HS-27A (cell line): ENCODE data around the gene MRGPRD.

Experiments used
- DNase-seq: peaks from one replicate; pipeline ENCODE4 v3.0.0-alpha.2; 2012; ENCODE audit warnings: low read depth, missing footprints

Gene MRGPRD

GRCh38 chr11:68946416-68947090 lies 34.2 kb downstream of the MRGPRD start:
- DNase-seq: no peak

GRCh38 chr11:68942751-68943271 lies 38.0 kb downstream of the MRGPRD start:
- DNase-seq: no peak

GRCh38 chr11:68942095-68942620 lies 38.6 kb downstream of the MRGPRD start:
- no peak for DNase-seq

DNA sequence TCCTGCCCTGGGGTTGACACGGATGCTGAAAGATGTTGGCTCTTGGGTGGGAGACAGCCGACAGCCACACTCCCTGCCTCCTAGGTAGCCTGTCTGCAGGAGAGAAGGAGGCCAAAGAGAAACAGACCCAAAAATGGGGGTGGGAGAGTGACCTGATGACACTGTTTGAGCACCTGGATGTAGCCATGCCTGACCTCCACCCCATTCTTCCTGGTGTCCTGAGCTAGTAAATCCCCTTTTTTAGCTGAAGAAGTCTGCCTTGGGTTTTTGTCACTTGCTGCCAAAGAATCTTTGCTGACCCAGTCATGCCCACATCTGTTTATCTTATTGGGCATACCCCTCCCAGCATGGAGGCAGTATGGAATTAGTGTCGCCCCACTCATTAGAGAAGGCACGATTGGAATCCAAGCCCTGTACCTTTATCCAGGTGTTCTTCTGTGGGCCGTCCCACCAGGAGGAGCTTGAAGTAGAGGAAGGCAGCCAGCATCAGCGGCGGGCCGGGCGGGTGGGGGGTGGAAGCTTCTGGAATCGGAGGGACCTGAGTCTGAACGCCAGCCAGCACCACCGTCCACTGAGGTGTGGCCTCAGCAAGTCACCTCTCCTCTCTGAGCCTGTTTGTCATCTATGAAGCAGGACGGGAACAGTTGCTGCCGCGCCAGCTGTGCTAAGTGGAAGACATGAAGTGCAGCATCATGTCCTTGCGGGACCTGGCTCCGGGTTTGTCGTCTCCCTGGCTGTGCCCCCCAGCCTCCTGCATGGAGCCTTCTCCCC lies 39.3 kb downstream of the MRGPRD start:
- no peak for DNase-seq

DNA sequence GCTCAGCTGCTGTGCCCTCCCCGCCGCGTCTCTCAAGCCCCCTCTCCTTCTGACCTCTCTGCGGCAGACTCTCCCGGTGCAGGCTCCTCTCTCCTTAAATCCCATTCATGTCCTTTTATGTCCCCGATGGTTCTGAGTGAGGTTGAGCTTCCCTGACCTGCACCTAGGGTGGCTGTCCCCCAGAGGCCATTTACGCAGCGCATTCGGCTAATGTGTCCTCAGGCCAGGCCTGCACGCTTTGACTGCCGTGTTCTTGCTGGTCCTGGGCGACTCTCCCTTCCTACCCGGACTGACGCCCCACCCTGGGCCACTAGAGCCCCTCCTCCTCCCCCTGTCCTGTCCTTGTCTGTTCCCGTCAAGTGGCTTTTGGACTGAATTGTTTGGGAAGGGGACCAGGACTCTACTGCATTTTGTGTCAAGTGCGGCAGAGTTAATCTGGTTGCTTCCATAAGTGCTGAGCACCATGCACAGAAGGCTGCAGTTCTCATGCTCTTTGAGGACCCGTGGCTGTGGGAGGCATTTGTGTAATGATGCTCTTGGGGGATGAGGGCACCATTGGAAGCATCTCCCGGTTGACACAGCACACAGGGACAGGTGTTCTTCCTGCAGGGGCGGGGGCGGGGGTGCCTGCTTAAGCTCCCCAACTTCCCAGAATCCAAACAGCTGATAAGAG lies 40.0 kb downstream of the MRGPRD start:
- no peak for DNase-seq

- DNase-seq: no peak
Observed at GRCh38 chr11:68939583-68940555, 40.9 kb downstream of the MRGPRD start.

- DNase-seq: no peak
Observed at GRCh38 chr11:68938816-68939582, 41.8 kb downstream of the MRGPRD start.

DNA sequence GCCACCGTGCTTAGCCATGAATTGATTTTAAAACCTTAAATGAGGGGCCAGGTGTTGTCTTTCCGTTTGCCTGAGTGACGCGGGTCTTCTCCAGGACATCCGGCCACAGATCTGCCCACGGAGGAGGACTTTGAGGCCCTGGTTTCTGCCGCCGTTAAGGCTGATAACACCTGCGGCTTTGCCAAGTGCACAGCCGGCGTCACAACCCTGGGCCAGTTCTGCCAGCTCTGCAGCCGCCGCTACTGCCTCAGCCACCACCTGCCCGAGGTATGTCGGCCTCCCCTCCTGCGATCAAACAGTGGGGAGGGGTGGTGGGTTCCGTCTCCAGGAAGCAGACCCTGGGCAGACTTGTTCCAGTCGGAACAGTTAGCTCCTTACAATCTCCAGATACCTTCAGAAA lies 42.7 kb downstream of the MRGPRD start:
- no peak for DNase-seq

DNA sequence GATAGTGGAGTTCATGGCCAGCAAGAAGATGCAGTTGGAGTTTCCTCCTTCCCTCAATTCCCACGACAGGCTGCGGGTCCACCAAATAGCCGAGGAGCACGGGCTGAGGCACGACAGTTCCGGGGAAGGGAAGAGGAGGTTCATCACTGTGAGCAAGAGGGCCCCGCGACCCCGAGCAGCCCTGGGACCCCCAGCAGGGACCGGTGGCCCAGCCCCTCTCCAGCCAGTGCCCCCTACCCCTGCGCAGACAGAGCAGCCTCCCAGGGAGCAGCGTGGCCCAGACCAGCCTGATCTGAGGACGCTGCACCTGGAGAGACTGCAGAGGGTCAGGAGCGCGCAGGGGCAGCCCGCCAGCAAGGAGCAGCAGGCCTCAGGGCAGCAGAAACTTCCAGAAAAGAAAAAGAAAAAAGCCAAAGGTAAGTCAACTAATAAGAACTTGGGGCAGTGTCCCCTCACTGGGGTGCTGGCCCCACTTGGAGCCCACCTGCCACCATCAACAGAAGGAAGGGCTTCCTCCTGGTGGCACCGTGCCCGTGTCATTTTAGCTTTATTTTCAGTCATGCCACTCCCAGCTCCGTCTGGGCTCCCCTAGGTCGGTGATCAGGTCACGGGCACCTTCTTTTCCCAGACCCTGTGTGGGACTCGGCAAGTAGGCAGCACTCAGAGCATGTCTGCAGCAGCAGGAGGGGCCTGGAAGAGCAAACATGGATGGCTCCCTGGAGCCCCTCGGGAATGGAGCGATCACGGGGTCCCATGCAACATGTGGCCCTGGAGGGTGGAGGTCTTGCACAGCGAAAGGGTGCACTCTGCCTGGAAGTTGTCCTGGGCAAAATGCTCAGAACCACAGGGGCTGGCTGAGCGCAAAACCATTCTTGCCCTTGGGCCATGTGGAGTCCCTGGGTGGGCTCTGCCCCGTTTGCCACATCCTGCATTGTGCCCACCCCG lies 43.8 kb downstream of the MRGPRD start:
- DNase-seq: no peak

GRCh38 chr11:68936358-68936636 lies 44.5 kb downstream of the MRGPRD start:
- no peak for DNase-seq

DNA sequence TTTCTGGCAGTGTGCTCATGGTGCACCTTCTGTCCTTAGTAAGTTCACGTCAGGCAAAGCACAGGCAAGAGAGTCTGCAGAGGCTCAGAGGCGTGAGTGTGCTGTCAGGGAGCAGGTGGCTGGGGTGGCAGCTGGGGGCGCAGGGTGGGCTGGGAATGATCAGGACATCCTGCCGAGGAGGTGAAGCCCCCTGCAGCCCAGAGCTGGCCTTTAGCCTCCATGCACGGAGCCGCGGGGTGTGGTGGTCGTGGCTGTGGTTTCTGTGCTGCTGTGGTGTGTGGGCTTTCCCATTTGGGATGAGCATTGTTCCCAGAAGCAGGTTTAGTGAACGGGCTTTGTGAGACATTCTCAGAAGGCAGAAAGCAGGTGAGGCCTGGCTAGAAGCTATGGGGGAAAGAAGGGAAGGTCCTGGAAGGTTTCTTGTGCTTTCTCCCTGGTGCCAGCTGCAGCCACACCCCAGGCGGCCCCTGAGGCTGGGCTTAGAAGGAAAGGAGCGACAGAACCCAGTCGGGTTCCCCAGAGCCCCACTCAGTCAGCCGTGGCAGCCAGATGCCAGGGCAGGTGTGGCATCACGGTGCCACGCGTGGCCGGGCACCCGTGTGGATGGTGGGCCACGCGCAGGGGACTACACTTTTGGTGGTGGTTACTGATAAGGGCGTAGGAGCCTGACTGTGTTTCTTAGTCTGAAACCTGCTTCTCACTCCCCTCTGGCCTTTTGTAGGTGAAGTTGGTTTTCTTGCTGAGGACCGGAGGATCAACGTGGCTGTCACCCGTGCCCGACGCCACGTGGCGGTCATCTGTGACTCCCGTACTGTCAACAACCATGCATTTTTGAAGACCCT lies 45.0 kb downstream of the MRGPRD start:
- no peak for DNase-seq

- no peak for DNase-seq
Observed at GRCh38 chr11:68935066-68935465, 45.7 kb downstream of the MRGPRD start.

DNA sequence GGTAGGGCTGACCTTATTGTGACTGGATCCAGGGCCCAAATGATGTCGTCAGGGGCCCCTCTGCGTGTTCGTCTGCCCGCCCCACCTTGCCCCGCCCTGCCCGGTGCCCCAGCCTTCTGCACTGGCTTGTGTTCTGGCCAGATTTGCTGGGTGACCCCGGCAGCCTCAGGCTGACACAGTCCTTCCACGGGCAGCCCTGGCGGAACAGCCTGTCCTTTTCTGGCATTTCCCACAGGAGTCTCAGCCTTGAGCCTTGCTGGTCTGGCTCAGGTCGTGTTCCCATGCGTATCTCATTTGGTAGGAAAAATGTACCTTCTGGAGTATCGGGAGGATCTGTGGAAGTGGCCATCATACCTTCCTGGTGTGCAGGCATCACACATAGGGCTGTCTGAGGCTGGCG lies 46.1 kb downstream of the MRGPRD start:
- DNase-seq: no peak

DNA sequence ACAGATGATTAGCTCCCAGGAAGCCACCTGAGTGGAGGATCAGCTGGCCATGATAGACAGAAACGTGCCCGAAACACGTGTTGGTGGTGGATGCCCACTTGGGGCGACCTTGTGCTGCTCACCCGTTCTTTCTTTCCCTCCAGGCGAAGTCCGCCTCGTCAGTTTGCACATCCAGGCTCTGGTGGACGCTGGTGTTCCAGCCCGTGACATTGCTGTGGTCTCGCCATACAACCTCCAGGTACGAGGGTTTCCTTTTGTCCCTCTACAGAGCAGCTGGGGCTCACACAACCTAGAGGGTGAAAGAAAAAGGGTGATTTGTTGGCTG lies 46.5 kb downstream of the MRGPRD start:
- DNase-seq: no peak

GRCh38 chr11:68933605-68934320 lies 47.0 kb downstream of the MRGPRD start:
- no peak for DNase-seq

- DNase-seq: no peak
Observed at GRCh38 chr11:68932933-68933577, 47.7 kb downstream of the MRGPRD start.

GRCh38 chr11:68932358-68932757 lies 48.4 kb downstream of the MRGPRD start:
- no peak for DNase-seq

- no peak for DNase-seq
Observed at GRCh38 chr11:68931911-68932310, 48.9 kb downstream of the MRGPRD start.
